ENCODE measurements around the gene COL4A2.

COL4A2 gene

GRCh38 chr13:110552767-110553166 lies 245.7 kb downstream of the COL4A2 start:
- Histone ChIP-seq H2AFZ (ENCODE audit: low read length) (no peak overlapping the region), H3K79me2 (ENCODE audit: low read length) (no peaks in the 10 kb centered on the region), H4K20me1 (ENCODE audit: insufficient read depth, low read length) (no peaks in the 10 kb centered on the region), H3K27ac (ENCODE audit: low read length) (no peak overlapping the region), H3K4me3 (ENCODE audit: low read length) (no peak overlapping the region), H3K27me3 (replicated peaks; ENCODE audit: insufficient read depth, low read length) (no peaks in the 10 kb centered on the region), H3K4me1 (ENCODE audit: low read length) (peaks cover 12% of the 10 kb centered on the region), H3K9me3 (replicated peaks; ENCODE audit: insufficient read depth, low read length) (no peaks in the 10 kb centered on the region), H3K36me3 (replicated peaks; ENCODE audit: insufficient read depth, low read length) (no peaks in the 10 kb centered on the region), H3K9ac (ENCODE audit: low read length) (no peak overlapping the region), H3F3A (ENCODE audit: insufficient read depth, low read length) (peaks cover 2% of the 10 kb centered on the region; the same call in 1 of the 2 replicates), H3K9me2 (replicated peaks; ENCODE audit: insufficient read depth, low read length) (no peaks in the 10 kb centered on the region), H3K4me2 (ENCODE audit: low read depth, low read length) (no peak overlapping the region)
- TF ChIP-seq EZH2 (optimal IDR thresholded peaks at IDR 0.05; ENCODE audit: low read depth, low read length) (no peak), EZH2phosphoT487 (IDR thresholded peaks at IDR 0.05; ENCODE audit: low read length) (no peak)
- TF ChIP-seq, protein P1, sequence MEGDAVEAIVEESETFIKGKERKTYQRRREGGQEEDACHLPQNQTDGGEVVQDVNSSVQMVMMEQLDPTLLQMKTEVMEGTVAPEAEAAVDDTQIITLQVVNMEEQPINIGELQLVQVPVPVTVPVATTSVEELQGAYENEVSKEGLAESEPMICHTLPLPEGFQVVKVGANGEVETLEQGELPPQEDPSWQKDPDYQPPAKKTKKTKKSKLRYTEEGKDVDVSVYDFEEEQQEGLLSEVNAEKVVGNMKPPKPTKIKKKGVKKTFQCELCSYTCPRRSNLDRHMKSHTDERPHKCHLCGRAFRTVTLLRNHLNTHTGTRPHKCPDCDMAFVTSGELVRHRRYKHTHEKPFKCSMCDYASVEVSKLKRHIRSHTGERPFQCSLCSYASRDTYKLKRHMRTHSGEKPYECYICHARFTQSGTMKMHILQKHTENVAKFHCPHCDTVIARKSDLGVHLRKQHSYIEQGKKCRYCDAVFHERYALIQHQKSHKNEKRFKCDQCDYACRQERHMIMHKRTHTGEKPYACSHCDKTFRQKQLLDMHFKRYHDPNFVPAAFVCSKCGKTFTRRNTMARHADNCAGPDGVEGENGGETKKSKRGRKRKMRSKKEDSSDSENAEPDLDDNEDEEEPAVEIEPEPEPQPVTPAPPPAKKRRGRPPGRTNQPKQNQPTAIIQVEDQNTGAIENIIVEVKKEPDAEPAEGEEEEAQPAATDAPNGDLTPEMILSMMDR (IDR thresholded peaks at IDR 0.05; ENCODE audit: low read length): no peak
- DNase-seq: no peak

DNA sequence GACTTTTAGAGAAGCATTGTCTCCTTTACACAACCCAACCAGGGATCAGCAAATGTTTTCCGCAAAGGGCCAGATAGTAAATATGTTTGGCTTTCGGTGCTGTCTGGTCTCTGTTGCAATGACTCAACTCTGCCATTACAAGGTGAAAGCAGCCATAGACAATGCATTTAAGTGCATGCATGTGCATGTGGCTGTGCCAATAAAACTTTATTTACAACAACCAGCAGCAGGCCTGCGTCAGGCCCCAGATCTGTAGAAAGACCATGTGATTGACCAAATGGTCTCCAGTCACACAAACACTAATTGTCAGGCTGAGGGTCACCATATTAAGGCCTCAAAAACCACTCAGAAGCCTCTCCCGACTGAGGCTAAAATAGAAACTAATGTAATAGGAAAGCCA lies 246.3 kb downstream of the COL4A2 start:
- Histone ChIP-seq H4K20me1 (ENCODE audit: insufficient read depth, low read length) (no peaks in the 10 kb centered on the region), H3K4me2 (ENCODE audit: low read depth, low read length) (no peak overlapping the region), H2AFZ (ENCODE audit: low read length) (no peak overlapping the region), H3K9me3 (replicated peaks; ENCODE audit: insufficient read depth, low read length) (no peaks in the 10 kb centered on the region), H3K4me3 (ENCODE audit: low read length) (no peak overlapping the region), H3K79me2 (ENCODE audit: low read length) (no peaks in the 10 kb centered on the region), H3K27ac (ENCODE audit: low read length) (no peak overlapping the region), H3K4me1 (ENCODE audit: low read length) (peaks cover 12% of the 10 kb centered on the region), H3K36me3 (replicated peaks; ENCODE audit: insufficient read depth, low read length) (no peaks in the 10 kb centered on the region), H3K9ac (ENCODE audit: low read length) (no peak overlapping the region), H3K27me3 (replicated peaks; ENCODE audit: insufficient read depth, low read length) (no peaks in the 10 kb centered on the region), H3K9me2 (replicated peaks; ENCODE audit: insufficient read depth, low read length) (no peaks in the 10 kb centered on the region), H3F3A (ENCODE audit: insufficient read depth, low read length) (peaks cover 2% of the 10 kb centered on the region; the same call in 1 of the 2 replicates)
- no peak for DNase-seq
- no peak for TF ChIP-seq EZH2phosphoT487 (IDR thresholded peaks at IDR 0.05; ENCODE audit: low read length)
- TF ChIP-seq, protein P1 (IDR thresholded peaks at IDR 0.05; ENCODE audit: low read length): no peak
- TF ChIP-seq EZH2 (optimal IDR thresholded peaks at IDR 0.05; ENCODE audit: low read depth, low read length): no peak

- H3K36me3 ChIP-seq (replicated peaks; ENCODE audit: insufficient read depth, low read length): no peaks in the 10 kb centered on the region
- no peaks in the 10 kb centered on the region for H3K9me2 ChIP-seq (replicated peaks; ENCODE audit: insufficient read depth, low read length)
These were observed 247.2 kb downstream of the COL4A2 start for GRCh38 chr13:110554227-110554836.

More at GRCh38 chr13:110554227-110554836, 247.2 kb downstream of the COL4A2 start:
- H4K20me1 ChIP-seq (ENCODE audit: insufficient read depth, low read length): no peaks in the 10 kb centered on the region
- no peaks in the 10 kb centered on the region for H3K27me3 ChIP-seq (replicated peaks; ENCODE audit: insufficient read depth, low read length)
- no peak overlapping the region for H3K4me3 ChIP-seq (ENCODE audit: low read length)
- peaks cover 12% of the 10 kb centered on the region for H3K4me1 ChIP-seq (ENCODE audit: low read length)
- peaks cover 2% of the 10 kb centered on the region; the same call in 1 of the 2 replicates for H3F3A ChIP-seq (ENCODE audit: insufficient read depth, low read length)
- H3K27ac ChIP-seq (ENCODE audit: low read length): no peak overlapping the region
- H3K9ac ChIP-seq (ENCODE audit: low read length): no peak overlapping the region
- TF ChIP-seq EZH2phosphoT487 (IDR thresholded peaks at IDR 0.05; ENCODE audit: low read length): no peak
- TF ChIP-seq EZH2 (optimal IDR thresholded peaks at IDR 0.05; ENCODE audit: low read depth, low read length): no peak
- TF ChIP-seq, protein P1 (IDR thresholded peaks at IDR 0.05; ENCODE audit: low read length): no peak
- H3K79me2 ChIP-seq (ENCODE audit: low read length): no peaks in the 10 kb centered on the region
- H2AFZ ChIP-seq (ENCODE audit: low read length): no peak overlapping the region
- H3K4me2 ChIP-seq (ENCODE audit: low read depth, low read length): no peak overlapping the region
- no peak for DNase-seq
- no peaks in the 10 kb centered on the region for H3K9me3 ChIP-seq (replicated peaks; ENCODE audit: insufficient read depth, low read length)

Measured in MM.1S (cell line).